ENCODE results near the gene ELMO2.
"Not testable (repeated sequence)": the region's sequence is repeated elsewhere in the genome, so short reads cannot be mapped to it uniquely, and the experiment has no call there.

The ELMO2 gene

DNA sequence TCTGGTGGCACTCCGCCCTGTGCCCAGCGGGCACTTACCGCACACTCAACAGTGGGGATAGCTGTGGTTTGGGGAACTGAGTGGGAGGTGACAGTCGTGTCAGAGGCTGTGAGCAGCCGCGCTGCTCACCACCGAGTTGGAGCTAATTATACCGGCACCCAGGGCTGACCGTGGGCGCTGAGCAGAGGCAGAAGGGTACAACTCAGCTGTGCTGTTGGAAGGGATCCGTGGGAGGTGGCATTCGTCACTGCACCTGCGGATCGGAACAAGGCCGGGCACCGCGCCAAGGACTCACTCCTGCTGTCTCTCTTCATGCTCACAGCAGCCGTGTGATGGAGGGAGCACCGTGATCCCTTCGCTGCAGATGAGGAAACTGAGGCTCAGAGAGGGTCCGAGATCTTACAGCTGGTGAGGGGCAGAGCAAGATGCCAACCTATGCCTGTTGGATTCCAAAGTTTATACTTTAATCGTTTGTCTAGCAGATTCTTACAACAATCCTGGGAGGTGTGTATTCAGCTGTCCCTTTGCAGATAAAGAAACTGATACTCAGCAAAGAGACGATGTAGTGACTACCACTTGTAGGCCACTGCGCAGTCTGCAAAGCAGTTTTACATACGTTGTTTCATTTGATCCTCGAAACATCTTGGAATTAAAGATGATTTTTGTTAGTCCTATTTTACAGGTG is 713 bp upstream of the ELMO2 start:
- FAIRE-seq: no peak

GRCh38 chr20:46402331-46402811 is 4.0 kb downstream of the ELMO2 start:
- FAIRE-seq: no peak

GRCh38 chr20:46401478-46401860 is 4.9 kb downstream of the ELMO2 start:
- FAIRE-seq: no peak

DNA sequence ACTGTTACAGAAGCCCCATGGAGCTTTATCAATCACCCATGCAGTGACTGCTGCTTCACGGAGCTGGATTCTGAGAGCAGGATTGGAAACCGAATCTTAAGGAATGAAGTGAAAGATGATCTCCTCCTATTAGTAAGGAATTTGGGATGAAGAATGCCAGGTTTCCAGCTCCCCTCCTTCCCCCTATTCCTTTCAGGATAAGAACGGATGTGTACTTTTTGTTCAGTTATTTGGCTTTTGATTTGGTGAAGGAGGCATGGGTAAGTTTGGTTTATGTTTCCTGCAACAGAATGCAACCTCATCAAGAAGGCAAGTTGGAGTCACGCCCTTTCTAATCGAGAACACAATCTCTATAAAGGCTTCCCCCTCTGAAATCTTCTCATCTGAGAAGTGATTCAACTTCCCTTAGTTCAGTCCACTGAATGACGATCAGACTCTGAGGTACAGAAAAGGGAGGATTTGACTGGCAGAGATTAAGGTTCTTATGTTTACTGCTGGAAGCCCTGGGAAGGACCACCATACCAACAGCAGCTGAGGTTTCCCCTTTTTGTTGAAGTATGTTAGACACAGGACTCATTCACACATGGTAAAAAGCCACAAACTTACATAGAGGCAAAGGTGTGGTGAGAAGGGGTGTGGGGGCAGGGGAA is 5.5 kb downstream of the ELMO2 start:
- no peak for FAIRE-seq

- no peak for FAIRE-seq
Observed at GRCh38 chr20:46400253-46400652, 6.2 kb downstream of the ELMO2 start.

- no peak for FAIRE-seq
Observed at GRCh38 chr20:46399401-46399800, 7.0 kb downstream of the ELMO2 start.

DNA sequence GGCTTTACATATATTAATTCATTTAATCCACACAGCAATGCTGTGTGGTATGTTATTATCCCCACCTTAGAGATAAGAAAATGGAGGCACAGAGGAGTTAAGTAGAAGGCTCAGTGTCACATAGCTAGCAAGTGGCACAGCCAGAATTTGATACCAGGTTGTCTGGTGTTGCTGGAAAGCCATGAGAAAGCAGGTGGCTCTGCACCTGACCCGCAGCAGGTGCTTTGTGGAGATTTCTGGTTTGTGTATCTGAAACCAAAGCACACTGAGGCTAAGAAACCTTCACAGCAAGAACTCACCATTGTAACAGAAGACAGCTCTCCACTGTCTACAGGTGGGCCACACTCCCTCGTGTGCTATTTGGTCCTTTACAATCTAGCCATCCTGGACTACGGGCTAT is 7.5 kb downstream of the ELMO2 start:
- FAIRE-seq: no peak

DNA sequence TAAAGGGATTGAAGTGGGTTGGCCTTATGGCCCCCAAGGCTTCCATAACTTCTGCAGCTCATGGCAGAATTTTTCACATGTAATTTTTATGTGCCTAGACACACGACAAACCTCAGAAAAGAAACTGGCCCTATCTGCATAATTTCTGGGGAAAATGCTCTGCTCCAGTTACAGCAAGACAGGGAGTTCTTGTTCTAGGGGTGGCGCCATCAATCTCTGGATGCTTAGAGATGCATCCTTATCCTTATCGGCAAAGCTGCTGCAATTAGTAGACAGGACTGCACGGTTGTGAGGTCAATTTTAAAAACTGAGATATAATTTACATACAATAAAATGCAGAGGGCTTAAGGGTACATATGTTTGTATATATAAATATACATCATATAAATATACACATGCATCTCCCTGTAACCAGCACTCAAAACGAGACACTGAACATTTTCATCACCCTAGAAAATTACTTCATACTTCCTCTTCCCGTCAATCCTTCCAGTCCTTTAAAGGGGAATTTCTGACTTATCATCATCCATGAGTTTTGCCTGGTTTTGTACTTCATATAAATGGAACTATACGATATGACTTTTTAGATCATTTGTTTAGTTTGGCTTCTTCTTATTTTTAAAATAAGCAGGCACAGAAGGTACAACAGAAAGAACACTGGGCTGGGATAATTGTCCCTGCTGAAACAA is 10.2 kb downstream of the ELMO2 start:
- FAIRE-seq: no peak

DNA sequence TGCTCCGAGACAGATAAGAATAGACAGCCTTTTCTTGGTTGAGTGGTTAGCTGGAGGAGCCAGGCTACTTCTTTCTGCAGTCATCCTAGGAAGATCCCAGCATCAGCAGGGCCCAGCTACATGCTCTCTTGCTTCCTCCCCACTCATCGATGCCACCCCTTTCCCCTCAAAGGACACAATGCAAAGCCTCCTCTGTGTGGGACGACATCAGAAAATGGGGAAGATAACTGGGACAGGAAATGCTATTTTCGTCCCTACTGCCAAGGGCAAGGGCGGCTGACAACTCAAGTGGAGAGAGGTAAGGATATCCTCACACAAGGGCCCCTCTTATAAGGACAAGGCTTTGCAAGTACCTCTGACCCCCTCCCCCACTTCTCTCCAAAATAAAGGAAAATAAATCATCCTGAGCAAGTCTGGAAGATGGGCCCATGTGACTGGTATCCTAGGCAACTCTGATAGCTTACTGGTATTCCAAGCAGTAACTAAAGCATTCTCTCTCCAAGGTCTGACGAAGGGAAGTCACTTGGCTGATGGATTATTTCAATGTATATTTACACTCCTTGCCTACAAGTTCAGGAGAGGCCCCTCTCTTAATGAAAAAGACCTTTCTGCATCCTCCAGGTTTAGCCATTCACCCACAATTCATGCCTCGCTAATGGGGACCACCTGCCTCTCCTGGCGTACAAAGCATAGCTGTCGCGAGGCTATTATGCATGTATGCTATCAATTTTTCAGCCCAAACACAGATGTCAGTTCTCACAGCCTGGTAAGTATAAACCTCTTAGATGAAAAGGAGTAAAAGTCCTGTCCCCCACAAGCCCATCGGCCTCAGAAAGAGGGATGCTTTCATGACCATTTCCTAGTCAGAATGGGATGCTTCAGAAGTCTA is 11.3 kb downstream of the ELMO2 start:
- FAIRE-seq: no peak

- no peak for FAIRE-seq
Observed at GRCh38 chr20:46393967-46394366, 12.4 kb downstream of the ELMO2 start.

GRCh38 chr20:46388937-46389336 is 17.5 kb downstream of the ELMO2 start:
- FAIRE-seq: no peak

GRCh38 chr20:46388201-46388836 is 18.1 kb downstream of the ELMO2 start:
- no peak for FAIRE-seq

- not testable (repeated sequence) for FAIRE-seq
Observed at GRCh38 chr20:46387054-46387453, 19.4 kb downstream of the ELMO2 start.

GRCh38 chr20:46378412-46379009 is 27.9 kb downstream of the ELMO2 start:
- no peak for FAIRE-seq

DNA sequence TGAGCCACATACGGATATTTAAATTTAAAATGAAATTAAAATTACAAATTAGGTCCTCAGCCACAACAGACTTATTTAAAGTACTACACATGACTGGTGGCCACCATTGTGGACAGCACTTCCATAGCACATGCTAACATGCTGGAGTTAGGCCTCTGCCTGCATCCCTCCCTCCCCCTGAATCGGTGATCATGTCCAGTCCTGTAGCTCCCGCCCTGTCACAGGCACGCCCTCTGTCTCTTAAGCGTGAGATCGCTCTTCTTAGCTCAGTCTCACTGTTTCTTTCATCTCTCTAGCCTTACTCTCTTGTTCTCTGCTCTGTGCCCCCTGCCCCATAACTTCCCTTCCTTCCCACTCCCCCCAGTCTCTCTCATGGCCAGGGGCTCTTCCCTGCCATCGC is 28.9 kb downstream of the ELMO2 start:
- no peak for FAIRE-seq

DNA sequence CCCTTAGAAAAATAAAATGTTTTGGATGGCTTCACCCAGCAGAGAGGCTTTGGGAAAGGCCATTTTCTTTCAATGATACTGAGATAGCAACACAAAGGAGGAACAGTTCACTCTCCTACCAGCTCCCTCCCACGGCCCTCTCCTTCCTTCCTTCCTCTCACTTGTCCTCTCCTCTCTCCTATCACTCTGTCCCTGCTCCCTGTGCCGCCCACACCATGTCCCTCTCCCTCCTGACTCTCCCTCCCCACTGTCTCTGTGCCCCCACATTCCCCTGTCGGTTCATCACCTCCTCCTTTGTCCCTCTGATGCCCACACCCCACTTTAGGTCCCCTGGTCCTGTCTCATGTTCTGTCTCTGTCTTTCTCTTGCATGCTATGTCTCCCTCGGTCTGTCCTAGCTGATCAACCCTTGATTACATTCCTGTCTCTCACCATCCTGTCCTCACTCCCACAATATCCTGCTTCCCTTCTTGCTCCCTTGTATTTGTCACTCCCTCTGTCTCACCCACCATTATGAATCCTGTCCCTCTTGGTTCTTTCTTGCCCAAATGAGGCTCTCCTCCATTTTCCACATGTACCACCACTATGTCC is 30.1 kb downstream of the ELMO2 start:
- FAIRE-seq: no peak

DNA sequence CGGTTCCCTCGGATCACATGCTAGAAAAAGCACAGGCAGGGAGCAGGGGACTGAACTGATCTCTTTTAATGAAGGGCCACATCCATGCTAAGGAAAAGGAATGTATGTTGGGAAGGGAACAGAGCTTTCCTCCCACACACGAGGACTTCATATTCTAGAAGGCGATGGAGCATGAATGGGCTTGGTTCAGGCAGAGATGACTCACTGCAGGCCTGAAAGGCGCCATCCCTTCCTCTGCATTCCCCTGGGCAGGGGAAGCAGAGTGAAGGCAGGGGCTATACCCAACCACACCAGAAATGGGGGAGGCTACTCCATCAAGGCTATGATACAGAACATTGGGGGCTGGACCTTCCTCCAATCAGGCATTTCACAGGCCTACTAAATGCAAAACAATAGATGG is 30.6 kb downstream of the ELMO2 start:
- FAIRE-seq: no peak

DNA sequence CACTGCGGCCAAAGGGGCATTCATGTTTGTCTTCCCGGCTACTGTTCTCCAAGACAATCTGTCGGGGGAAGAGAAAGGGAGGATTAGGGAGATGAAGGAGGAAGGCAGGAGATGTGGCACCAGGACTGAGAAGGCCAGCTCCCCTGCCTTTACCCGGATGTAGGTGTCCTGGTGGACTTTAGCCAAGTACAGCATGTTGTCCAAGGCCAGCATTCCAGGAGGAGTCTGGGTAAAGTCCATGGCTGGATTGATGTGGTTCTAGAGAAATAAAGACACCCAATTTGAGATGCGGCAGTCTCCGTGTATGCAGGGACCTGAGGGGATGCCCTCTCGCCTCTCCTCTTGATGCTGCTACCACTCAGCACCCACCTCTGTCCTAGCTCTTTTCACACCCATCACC is 32.0 kb downstream of the ELMO2 start:
- no peak for FAIRE-seq

- no peak for FAIRE-seq
Observed at GRCh38 chr20:46371656-46372055, 34.8 kb downstream of the ELMO2 start.

GRCh38 chr20:46368902-46369268 is 37.5 kb downstream of the ELMO2 start:
- FAIRE-seq: no peak

All from colon (tissue), 2 donors.